ENCODE measurements around the gene P4HTM.

Gene P4HTM, protein sequence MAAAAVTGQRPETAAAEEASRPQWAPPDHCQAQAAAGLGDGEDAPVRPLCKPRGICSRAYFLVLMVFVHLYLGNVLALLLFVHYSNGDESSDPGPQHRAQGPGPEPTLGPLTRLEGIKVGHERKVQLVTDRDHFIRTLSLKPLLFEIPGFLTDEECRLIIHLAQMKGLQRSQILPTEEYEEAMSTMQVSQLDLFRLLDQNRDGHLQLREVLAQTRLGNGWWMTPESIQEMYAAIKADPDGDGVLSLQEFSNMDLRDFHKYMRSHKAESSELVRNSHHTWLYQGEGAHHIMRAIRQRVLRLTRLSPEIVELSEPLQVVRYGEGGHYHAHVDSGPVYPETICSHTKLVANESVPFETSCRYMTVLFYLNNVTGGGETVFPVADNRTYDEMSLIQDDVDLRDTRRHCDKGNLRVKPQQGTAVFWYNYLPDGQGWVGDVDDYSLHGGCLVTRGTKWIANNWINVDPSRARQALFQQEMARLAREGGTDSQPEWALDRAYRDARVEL

GRCh38 chr3:48989796-48990635 lies at the start of gene P4HTM:
Gene P4HTM (plus strand): TSS chr3:48990241. CDS start chr3:48990257, 16 bp downstream.
- peak; percentile 66 to 81 for DNase-seq (ENCODE audit: low read depth in 2 of 2)

- no peak for DNase-seq (ENCODE audit: low read depth in 2 of 2)
Observed at GRCh38 chr3:48945432-48945831, 44.6 kb upstream of the P4HTM start.

- no peak for DNase-seq (ENCODE audit: low read depth in 2 of 2)
Observed at GRCh38 chr3:48945891-48946549, 44.0 kb upstream of the P4HTM start.

DNA sequence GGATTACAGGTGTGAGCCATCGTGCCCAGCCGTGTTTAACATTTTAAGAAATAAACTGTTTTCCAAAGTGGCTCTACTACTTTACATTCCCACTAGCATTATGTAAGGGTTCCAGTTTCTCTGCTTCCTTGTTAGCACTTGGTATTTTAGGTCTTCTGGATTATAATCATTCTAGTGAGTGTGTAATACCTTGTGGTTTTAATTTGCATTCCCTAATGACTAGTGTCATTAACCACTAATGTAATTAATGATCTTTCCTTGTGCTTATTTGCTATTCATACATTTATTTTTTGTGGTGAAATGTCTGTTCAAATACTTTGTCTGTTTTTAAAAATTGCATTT lies 40.7 kb upstream of the P4HTM start:
- no peak for DNase-seq (ENCODE audit: low read depth in 2 of 2)

GRCh38 chr3:48950051-48950450 lies 40.0 kb upstream of the P4HTM start:
- no peak for DNase-seq (ENCODE audit: low read depth in 2 of 2)

- no peak for DNase-seq (ENCODE audit: low read depth in 2 of 2)
Observed at GRCh38 chr3:48951764-48952163, 38.3 kb upstream of the P4HTM start.

- DNase-seq (ENCODE audit: low read depth in 2 of 2): peak; percentile 11 to 14
Observed at GRCh38 chr3:48952510-48953118, 37.4 kb upstream of the P4HTM start.

GRCh38 chr3:48957006-48957705 lies 32.9 kb upstream of the P4HTM start:
- DNase-seq (ENCODE audit: low read depth in 2 of 2): no peak

DNA sequence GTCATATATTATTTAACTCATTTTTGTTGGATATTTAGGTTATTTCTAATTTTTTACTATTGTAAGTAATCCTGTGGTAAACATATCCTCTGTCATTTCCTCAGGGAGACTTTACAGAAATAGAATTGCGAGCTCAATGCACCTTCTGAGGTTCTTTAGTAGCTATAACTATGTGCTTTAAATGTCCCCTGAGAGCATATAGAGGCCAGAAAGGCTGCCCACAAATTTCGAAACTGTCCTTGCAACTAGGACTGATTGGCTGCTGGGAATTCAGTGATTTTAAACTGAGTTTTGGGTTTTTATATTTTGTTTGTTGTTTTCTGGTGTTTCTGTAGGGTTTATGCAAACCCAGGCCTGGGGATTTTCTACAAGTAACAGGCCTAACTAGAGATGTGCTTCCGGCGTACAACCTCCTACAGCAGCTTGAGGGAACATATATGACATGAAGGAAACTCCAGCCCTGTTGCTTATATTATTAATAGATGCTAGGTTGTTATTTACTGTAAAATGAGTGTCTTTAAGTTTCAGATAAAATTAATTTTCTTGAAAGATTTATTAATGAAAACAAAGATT lies 29.1 kb upstream of the P4HTM start:
- no peak for DNase-seq (ENCODE audit: low read depth in 2 of 2)

DNA sequence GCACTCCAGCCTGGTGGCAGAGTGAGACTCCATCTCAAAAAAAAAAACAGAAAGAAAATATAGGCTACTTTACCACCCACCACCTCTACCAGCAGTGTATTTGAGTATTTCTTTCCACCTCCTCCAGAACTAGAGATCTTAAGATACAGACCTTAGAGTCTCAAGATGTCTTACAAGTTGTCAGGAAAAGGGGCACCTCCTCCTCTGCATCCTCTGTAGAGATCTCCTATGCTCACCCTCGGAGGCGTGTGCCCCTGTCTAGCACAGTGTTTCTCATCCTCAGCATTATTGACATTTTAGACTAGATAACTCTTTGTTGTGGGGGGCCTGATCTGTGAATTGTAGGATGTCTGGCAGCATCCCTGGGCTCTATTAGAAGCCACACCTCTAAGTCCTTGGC lies 27.7 kb upstream of the P4HTM start:
- DNase-seq (ENCODE audit: low read depth in 2 of 2): no peak

DNA sequence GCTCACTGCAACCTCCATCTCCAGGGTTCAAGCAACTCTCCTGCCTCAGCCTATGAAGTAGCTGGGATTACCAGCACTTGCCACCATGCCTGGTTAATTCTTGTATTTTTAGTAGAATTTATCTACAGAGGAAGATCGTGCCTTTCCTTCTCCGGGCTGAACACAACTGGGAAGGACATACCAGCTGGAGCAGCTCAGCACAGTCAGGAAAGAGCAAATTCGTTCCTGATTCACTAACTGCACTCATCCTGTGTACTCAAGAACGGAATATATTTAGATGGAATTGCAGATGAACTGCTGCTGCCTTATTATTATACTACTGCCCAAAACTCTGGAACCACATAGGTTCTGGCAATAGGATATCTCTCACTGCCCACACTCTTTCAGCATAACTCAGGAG lies 27.1 kb upstream of the P4HTM start:
- no peak for DNase-seq (ENCODE audit: low read depth in 2 of 2)

DNA sequence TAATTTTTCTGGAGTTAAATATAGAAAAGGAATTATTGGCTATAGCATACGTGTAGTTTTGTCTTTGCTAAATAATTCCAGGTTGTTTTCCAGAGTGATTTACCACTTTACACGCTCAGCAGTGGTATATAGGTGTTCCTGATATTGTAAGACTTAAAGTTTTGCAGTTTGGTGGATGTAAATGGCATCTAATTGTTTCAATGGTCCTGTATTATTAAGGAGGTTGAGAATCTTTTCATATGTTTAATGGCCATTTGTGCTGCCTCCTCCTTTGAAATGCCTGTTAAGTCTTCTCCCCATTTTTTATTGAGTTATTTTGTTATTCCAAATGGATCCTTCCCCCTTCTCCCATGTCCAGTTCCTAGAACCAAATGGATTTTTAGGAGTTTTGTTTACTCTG lies 26.4 kb upstream of the P4HTM start:
- no peak for DNase-seq (ENCODE audit: low read depth in 2 of 2)

DNA sequence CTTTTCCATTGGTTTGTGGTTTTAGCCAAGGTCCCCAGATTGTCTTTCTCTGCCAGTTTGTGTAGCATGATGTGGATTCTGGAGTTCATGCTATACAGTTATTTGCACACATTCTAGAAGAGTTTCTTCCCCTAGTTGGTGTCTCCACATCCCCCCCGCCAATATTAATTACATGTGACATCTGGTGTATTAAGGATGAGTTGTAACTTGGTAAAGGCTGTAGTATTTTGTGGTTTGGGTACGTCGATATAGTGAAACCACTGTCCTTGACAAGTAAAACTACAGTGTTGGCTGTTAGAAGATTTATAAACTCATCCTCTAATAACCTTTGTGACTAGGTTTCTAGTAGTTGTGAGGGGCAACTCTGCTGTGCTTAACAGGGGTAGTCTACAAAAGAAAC lies 23.7 kb upstream of the P4HTM start:
- no peak for DNase-seq (ENCODE audit: low read depth in 2 of 2)

- DNase-seq (ENCODE audit: low read depth in 2 of 2): no peak
Observed at GRCh38 chr3:48966876-48967361, 23.1 kb upstream of the P4HTM start.

DNA sequence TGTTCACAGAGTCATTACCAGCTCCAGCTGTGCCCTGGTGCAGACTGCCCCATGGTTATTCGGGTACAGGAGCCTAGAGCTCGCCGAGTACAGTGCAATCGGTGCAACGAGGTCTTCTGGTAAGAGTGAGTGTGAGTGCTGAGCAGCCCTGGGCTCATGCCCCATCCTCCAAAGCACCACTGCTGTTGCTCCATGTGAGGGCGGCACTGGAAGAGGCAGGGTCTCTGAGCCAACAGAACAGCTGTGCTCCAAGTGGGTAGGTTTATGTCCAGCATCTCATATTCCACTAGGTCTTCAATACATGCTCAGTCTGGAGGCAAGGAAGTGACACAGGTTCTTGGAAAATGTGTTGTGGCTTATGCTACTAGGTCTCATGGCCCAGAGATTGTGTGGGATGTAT lies 19.5 kb upstream of the P4HTM start:
- no peak for DNase-seq (ENCODE audit: low read depth in 2 of 2)

- no peak for DNase-seq (ENCODE audit: low read depth in 2 of 2)
Observed at GRCh38 chr3:48974076-48974864, 15.8 kb upstream of the P4HTM start.

GRCh38 chr3:48979451-48979850 lies 10.6 kb upstream of the P4HTM start:
- DNase-seq (ENCODE audit: low read depth in 2 of 2): no peak

- DNase-seq (ENCODE audit: low read depth in 2 of 2): no peak
Observed at GRCh38 chr3:48980295-48980694, 9.7 kb upstream of the P4HTM start.

DNA sequence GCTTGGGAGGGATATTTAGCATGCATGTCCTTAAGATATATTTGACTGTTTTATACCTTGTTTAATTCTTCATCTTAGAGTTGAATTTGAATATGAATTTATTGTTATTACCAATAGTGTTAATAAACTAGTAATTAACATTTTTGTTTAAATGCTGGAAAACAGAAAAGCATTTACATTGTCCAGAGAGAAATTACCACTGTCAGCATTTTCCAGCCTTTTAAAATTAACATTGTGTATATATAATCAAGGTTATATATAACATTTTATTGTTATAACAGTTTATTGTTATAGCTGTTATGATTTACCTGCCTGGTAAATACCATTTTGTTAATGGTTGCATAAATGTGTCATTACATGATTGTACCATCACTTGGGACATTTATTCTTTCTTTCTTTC lies 8.0 kb upstream of the P4HTM start:
- DNase-seq (ENCODE audit: low read depth in 2 of 2): no peak

- no peak for DNase-seq (ENCODE audit: low read depth in 2 of 2)
Observed at GRCh38 chr3:48982686-48983085, 7.4 kb upstream of the P4HTM start.

Data from stimulated activated CD4-positive, alpha-beta T cell treated with anti-CD3 and anti-CD28 coated beads, Interleukin-4, amount 100 ng/mL, for 48 hours (primary cell).